LNCaP clone FGC (cell line): ENCODE results near the gene CIART.

Experiments
- DNase-seq: peaks from one replicate; pipeline ENCODE4 v3.0.0-alpha.2; 2011; ENCODE audit warnings: low read depth
- H3K4me3 ChIP-seq: 2 replicates; pipeline ENCODE4 v1.5.1; 2011; ENCODE audit warnings: mild to moderate bottlenecking, low read depth, low read length, control low read depth
- CTCF ChIP-seq: IDR thresholded peaks from 2 replicates; pipeline ENCODE4 v1.5.1; 2012; ENCODE audit warnings: mild to moderate bottlenecking; ENCODE audit not compliant: control insufficient read depth, insufficient read depth; ENCODE audit errors: extremely low read depth

Gene CIART

DNA sequence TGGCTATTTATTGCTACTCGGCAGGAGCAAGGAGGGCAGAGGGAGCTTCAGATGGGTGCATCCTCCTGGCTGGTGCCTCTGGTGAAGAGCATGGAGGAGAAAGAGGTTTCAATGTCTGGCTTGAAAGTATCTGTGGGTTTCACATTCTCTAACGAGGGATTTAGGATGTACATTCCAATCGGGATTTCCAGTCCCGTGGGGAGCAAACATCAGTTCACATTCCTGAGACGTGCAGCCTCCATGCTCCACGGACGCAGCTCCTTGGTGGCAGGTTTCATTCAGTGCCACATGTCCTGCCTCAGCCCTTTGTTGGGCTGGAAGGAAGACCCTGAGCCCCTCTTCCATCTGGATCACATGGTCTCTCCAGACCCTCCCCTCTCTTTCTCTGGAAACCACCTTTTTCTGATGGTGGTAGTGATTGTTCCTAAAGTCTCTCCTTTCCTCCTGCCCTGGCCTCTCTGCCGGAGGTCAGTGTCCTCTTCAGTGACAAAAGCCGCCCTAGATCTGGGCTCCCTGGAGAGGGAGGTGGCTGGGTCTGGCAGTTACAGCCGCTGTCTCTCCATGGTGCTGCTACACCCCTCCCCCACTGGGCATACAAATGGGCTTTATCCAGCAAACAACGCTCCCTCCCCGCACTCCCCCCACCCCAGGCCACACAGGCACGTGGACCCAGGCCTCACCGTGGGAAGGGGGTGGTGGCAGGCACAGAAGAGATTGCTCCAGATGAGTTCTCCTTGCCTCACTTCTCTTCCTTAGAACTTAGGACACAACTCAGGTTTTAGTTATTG is 25.6 kb upstream of the CIART start:
- DNase-seq, result no peak
- H3K4me3 ChIP-seq, result no peak overlapping the region
- no peak for TF ChIP-seq CTCF

DNA sequence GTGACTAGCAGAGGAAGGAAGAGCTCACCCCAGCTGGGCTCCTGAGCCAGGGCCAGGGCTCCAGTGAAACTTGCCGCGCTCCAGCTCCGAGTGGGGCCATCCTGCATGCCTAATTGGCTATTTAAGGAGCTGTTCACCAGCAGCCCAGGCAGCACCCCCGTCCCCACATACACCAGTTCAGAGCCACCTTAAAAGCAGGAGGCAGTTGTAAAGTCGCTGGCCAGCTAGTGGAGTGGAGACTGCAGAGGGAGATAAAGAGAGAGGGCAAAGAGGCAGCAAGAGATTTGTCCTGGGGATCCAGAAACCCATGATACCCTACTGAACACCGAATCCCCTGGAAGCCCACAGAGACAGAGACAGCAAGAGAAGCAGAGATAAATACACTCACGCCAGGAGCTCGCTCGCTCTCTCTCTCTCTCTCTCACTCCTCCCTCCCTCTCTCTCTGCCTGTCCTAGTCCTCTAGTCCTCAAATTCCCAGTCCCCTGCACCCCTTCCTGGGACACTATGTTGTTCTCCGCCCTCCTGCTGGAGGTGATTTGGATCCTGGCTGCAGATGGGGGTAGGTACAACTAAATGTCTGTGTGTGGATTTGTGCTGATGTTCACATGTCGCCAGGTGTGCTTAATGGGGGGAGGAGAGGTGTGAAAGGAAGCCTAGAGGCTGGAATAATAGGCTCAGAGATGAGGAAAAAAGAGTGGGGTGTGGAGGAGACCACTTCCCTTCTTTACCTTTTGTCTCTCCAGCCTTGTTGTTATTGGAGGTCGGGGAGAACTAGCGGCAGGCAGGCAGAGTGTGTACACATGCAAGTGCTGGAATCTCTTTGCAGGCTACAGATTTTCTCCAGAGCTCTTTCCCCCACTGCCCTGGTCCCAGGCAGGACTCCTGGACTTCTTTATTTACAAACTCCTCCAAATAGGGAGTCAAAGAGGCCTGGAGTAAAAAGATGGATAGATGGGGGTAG is 24.4 kb upstream of the CIART start, which contains the start of gene CA14:
Gene CA14, plus strand, starts transcription at position 151 of the 962 bp plus-strand sequence. Its CDS starts 355 bp downstream, at position 506.
- no peak for TF ChIP-seq CTCF
- no peak within 1 kb of the TSS for H3K4me3 ChIP-seq
- no peak for DNase-seq

DNA sequence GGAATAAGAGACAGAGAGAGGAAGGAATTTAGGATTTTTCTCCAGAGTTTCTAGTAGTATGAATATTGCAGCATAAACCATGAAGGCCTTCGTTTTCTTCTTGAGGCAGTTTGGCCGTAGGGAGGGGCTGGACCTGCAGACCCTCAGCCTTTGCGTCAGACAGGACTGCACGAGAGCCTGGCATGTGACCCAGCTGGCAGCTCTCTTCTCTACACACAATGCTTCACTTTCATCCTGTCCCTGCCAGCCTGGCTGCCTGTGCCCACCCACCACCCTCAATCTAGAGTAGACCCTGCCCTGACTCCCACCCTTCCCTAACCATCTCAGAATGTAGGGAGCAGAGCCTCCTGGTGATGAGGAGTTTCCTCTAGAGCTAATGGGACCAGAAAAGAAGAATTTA is 23.1 kb upstream of the CIART start:
- no peak for DNase-seq
- TF ChIP-seq CTCF, result no peak

GRCh38 chr1:150259758-150260669 is 22.3 kb upstream of the CIART start:
- TF ChIP-seq CTCF, result no peak
- H3K4me3 ChIP-seq, result no peak overlapping the region
- DNase-seq, result peak; percentile 65

More for the DNA sequence above, 23.1 kb upstream of the CIART start:
- H3K4me3 ChIP-seq, result no peak overlapping the region

DNA sequence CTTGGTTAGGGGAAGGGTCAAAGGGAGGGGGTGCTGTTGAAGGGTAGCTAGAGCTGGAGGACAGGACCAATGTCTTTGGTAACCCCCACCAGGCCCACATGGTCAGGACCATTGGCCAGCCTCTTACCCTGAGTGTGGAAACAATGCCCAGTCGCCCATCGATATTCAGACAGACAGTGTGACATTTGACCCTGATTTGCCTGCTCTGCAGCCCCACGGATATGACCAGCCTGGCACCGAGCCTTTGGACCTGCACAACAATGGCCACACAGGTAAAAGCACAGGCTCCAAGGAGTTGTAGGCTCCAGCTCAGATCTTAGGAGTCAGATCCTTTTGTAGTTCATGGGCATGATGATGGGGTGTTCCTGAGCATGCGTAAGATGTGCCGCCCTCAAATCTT is 21.0 kb upstream of the CIART start:
- no peak for TF ChIP-seq CTCF
- no peak for DNase-seq
- H3K4me3 ChIP-seq, result no peak overlapping the region
